ENCODE measurements around the gene CHST9. TPM values are rescaled to one million over a fixed set of nuclear protein-coding genes. Genes with fewer than 3 reads are reported as not detected.

Gene CHST9
- total and polyA plus RNA-seq, 2 experiments from 2014 or later = 15.5 to 16.8 TPM

DNA sequence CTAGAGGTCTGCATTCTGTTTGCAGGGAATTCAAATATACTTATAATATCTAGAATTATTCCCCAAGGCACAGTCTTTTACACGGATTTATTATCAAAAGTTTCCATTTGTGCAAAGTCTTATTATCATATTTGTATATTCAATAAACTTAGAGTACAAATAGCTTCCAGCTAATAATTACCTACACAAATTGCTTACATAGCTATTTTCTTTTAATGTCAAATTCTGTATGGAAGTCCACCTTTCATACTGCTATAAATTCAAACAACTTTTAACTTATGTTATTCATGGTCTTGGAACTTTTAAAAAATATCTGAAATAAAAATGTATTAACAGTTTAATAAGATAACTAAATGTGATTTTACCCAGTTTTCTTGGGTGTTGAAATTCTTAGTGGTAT is 13.1 kb downstream of the CHST9 start:
- H3K4me2 ChIP-seq = no peak overlapping the region
- H3K36me3 ChIP-seq (ENCODE audit: insufficient read depth) = peaks cover 4% of the 10 kb centered on the region; the same call in 1 of the 2 replicates
- Mint-ChIP-seq H3K27ac (no peak overlapping the region), H3K4me3 (no peak overlapping the region), H3K9me3 (no peaks in the 10 kb centered on the region), H3K4me1 (peaks cover 24% of the 10 kb centered on the region), H3K27me3 (ENCODE audit: insufficient read depth, low read depth, poor library complexity) (no peaks in the 10 kb centered on the region), H3K36me3 (ENCODE audit: low read depth) (no peaks in the 10 kb centered on the region; the same call in 2 of the 3 replicates)
- ATAC-seq (no peak), DNase-seq (ENCODE audit: low spot score) (no peak)
- peaks cover 19% of the 10 kb centered on the region for H3K4me1 ChIP-seq (ENCODE audit: insufficient read depth)
- H3F3A ChIP-seq (replicated peaks; ENCODE audit: low read depth) = no peaks in the 10 kb centered on the region
- H3K9me2 ChIP-seq (ENCODE audit: insufficient read depth) = 0 out of 2 replicates have a peak, but pooled peaks cover 3% of the 10 kb centered on the region
- no peak for TF ChIP-seq POLR2AphosphoS5 (IDR thresholded peaks at IDR 0.05; ENCODE audit: low read depth)
- TF ChIP-seq NANOG (IDR thresholded peaks at IDR 0.05; ENCODE audit: borderline replicate concordance) = no peak
- TF ChIP-seq ZNF331 (CRISPR knock-in tag; IDR thresholded peaks at IDR 0.05; ENCODE audit: low read depth) = no peak
- TF ChIP-seq EZH2 (IDR thresholded peaks at IDR 0.05; ENCODE audit: low read depth, unreplicated experiment) = no peak
- TF ChIP-seq, protein P1, sequence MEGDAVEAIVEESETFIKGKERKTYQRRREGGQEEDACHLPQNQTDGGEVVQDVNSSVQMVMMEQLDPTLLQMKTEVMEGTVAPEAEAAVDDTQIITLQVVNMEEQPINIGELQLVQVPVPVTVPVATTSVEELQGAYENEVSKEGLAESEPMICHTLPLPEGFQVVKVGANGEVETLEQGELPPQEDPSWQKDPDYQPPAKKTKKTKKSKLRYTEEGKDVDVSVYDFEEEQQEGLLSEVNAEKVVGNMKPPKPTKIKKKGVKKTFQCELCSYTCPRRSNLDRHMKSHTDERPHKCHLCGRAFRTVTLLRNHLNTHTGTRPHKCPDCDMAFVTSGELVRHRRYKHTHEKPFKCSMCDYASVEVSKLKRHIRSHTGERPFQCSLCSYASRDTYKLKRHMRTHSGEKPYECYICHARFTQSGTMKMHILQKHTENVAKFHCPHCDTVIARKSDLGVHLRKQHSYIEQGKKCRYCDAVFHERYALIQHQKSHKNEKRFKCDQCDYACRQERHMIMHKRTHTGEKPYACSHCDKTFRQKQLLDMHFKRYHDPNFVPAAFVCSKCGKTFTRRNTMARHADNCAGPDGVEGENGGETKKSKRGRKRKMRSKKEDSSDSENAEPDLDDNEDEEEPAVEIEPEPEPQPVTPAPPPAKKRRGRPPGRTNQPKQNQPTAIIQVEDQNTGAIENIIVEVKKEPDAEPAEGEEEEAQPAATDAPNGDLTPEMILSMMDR (conservative IDR thresholded peaks at IDR 0.05; ENCODE audit: low read depth in 2 of 2) = no peak
- H4K20me1 ChIP-seq (replicated peaks; ENCODE audit: insufficient read depth) = no peaks in the 10 kb centered on the region
- H3K79me2 ChIP-seq (replicated peaks; ENCODE audit: insufficient read depth) = peaks cover 15% of the 10 kb centered on the region; the same call in 1 of the 2 replicates
- no peak overlapping the region for H2AFZ ChIP-seq
- no peak overlapping the region for H3K4me3 ChIP-seq
- no peaks in the 10 kb centered on the region for H3K27me3 ChIP-seq (ENCODE audit: insufficient read depth)
- H3K27ac ChIP-seq (ENCODE audit: low read depth) = no peak overlapping the region

DNA sequence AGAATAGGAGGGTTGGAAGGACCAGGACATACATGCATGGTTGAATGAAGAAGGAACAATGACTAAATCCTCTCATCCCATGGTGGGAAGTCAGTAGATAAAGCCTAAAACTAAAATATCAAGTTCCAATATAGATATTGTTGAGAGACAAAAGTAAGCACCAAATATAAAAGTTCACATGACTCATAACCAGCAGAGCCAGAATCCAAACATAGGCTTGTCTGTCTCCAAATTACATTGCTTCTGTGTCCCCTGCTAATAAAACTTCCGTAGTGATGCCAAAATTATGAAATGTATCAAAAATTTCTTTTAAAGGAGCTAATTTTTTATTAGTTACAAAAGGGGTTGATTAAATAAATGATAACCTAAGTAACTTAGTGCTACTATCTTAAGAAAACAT is 19.7 kb downstream of the CHST9 start:
- Histone ChIP-seq H3K36me3 (ENCODE audit: insufficient read depth) (peaks cover 14% of the 10 kb centered on the region), H4K20me1 (replicated peaks; ENCODE audit: insufficient read depth) (no peaks in the 10 kb centered on the region), H2AFZ (no peak overlapping the region), H3K4me1 (ENCODE audit: insufficient read depth) (no peaks in the 10 kb centered on the region), H3F3A (replicated peaks; ENCODE audit: low read depth) (no peaks in the 10 kb centered on the region), H3K4me2 (no peak overlapping the region), H3K9me2 (ENCODE audit: insufficient read depth) (0 out of 2 replicates have a peak, but pooled peaks cover 3% of the 10 kb centered on the region), H3K4me3 (no peak overlapping the region), H3K79me2 (replicated peaks; ENCODE audit: insufficient read depth) (peaks cover 16% of the 10 kb centered on the region), H3K27me3 (ENCODE audit: insufficient read depth) (no peaks in the 10 kb centered on the region), H3K27ac (ENCODE audit: low read depth) (no peak overlapping the region)
- ATAC-seq (no peak), DNase-seq (ENCODE audit: low spot score) (no peak)
- peaks cover 42% of the 10 kb centered on the region for H3K36me3 Mint-ChIP-seq (ENCODE audit: low read depth)
- no peak overlapping the region for H3K27ac Mint-ChIP-seq
- TF ChIP-seq NANOG (IDR thresholded peaks at IDR 0.05; ENCODE audit: borderline replicate concordance) (no peak), ZNF331 (CRISPR knock-in tag; IDR thresholded peaks at IDR 0.05; ENCODE audit: low read depth) (no peak), POLR2AphosphoS5 (IDR thresholded peaks at IDR 0.05; ENCODE audit: low read depth) (no peak), CREB1 (CRISPR knock-in tag; IDR thresholded peaks at IDR 0.05; ENCODE audit: low read depth) (no peak)
- TF ChIP-seq, protein P2, sequence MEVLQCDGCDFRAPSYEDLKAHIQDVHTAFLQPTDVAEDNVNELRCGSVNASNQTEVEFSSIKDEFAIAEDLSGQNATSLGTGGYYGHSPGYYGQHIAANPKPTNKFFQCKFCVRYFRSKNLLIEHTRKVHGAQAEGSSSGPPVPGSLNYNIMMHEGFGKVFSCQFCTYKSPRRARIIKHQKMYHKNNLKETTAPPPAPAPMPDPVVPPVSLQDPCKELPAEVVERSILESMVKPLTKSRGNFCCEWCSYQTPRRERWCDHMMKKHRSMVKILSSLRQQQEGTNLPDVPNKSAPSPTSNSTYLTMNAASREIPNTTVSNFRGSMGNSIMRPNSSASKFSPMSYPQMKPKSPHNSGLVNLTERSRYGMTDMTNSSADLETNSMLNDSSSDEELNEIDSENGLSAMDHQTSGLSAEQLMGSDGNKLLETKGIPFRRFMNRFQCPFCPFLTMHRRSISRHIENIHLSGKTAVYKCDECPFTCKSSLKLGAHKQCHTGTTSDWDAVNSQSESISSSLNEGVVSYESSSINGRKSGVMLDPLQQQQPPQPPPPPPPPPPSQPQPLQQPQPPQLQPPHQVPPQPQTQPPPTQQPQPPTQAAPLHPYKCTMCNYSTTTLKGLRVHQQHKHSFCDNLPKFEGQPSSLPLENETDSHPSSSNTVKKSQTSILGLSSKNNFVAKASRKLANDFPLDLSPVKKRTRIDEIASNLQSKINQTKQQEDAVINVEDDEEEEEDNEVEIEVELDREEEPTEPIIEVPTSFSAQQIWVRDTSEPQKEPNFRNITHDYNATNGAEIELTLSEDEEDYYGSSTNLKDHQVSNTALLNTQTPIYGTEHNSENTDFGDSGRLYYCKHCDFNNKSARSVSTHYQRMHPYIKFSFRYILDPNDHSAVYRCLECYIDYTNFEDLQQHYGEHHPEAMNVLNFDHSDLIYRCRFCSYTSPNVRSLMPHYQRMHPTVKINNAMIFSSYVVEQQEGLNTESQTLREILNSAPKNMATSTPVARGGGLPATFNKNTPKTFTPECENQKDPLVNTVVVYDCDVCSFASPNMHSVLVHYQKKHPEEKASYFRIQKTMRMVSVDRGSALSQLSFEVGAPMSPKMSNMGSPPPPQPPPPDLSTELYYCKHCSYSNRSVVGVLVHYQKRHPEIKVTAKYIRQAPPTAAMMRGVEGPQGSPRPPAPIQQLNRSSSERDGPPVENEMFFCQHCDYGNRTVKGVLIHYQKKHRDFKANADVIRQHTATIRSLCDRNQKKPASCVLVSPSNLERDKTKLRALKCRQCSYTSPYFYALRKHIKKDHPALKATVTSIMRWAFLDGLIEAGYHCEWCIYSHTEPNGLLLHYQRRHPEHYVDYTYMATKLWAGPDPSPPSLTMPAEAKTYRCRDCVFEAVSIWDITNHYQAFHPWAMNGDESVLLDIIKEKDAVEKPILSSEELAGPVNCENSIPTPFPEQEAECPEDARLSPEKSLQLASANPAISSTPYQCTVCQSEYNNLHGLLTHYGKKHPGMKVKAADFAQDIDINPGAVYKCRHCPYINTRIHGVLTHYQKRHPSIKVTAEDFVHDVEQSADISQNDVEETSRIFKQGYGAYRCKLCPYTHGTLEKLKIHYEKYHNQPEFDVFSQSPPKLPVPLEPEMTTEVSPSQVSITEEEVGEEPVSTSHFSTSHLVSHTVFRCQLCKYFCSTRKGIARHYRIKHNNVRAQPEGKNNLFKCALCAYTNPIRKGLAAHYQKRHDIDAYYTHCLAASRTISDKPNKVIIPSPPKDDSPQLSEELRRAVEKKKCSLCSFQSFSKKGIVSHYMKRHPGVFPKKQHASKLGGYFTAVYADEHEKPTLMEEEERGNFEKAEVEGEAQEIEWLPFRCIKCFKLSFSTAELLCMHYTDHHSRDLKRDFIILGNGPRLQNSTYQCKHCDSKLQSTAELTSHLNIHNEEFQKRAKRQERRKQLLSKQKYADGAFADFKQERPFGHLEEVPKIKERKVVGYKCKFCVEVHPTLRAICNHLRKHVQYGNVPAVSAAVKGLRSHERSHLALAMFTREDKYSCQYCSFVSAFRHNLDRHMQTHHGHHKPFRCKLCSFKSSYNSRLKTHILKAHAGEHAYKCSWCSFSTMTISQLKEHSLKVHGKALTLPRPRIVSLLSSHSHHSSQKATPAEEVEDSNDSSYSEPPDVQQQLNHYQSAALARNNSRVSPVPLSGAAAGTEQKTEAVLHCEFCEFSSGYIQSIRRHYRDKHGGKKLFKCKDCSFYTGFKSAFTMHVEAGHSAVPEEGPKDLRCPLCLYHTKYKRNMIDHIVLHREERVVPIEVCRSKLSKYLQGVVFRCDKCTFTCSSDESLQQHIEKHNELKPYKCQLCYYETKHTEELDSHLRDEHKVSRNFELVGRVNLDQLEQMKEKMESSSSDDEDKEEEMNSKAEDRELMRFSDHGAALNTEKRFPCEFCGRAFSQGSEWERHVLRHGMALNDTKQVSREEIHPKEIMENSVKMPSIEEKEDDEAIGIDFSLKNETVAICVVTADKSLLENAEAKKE (CRISPR knock-in tag; IDR thresholded peaks at IDR 0.05) = no peak
- TF ChIP-seq, protein P1 (conservative IDR thresholded peaks at IDR 0.05; ENCODE audit: low read depth in 2 of 2) = no peak
- H3K27me3 Mint-ChIP-seq (ENCODE audit: insufficient read depth, low read depth, poor library complexity) = peaks cover 5% of the 10 kb centered on the region
- H3K9me3 Mint-ChIP-seq = peaks cover 23% of the 10 kb centered on the region
- no peaks in the 10 kb centered on the region for H3K4me1 Mint-ChIP-seq
- H3K4me3 Mint-ChIP-seq = no peak overlapping the region
